Left lung (tissue), 10 donors: ENCODE results near the gene DLL4. TPM values are rescaled to one million over a fixed set of nuclear protein-coding genes. Genes with fewer than 3 reads are reported as not detected.

Source experiments
- ATAC-seq: fragments of 200-7000 bp; cut with Tn5 transposase; one replicate; pipeline ENCODE4 v1.9.1; 2020; ENCODE audit warnings: moderate library complexity
- DNase-seq, 4 donors: peaks; one replicate each; pipeline ENCODE4 v3.0.0-alpha.2; 2013 to 2020
- H3K27ac ChIP-seq, 2 donors: fragments of 200-600 bp; sonication (generic) in 1 of 2; one replicate each; pipeline versions ENCODE4 v1.5.0 to v1.8.0; 2020 to 2021
- H3K27me3 ChIP-seq, 2 donors: fragments of 200-600 bp; sonication (generic) in 1 of 2; one replicate each; pipeline versions ENCODE4 v1.5.0 to v1.8.0; 2020 to 2021
- H3K36me3 ChIP-seq, 2 donors: fragments of 200-600 bp; sonication (generic) in 1 of 2; one replicate each; pipeline versions ENCODE4 v1.5.0 to v1.8.0; 2020 to 2021
- H3K4me1 ChIP-seq, 2 donors: fragments of 200-600 bp; one replicate each; pipeline ENCODE4 v1.8.0; 2021
- H3K4me3 ChIP-seq, 2 donors: fragments of 200-600 bp; sonication (generic) in 1 of 2; one replicate each; pipeline versions ENCODE4 v1.5.0 to v1.8.0; 2020 to 2021; ENCODE audit warnings: mild to moderate bottlenecking in 1 of 2
- H3K9me3 ChIP-seq, 2 donors: fragments of 200-600 bp; sonication (generic) in 1 of 2; one replicate each; pipeline versions ENCODE4 v1.5.0 to v1.8.0; 2020 to 2021
- CTCF ChIP-seq, 2 donors: fragments of 200-600 bp; sonication (generic) in 1 of 2; IDR thresholded peaks; one replicate each; pipeline versions ENCODE4 v1.5.0 to v1.8.0; 2021; ENCODE audit warnings: antibody characterized with exemption in 2 of 2
- intact Hi-C, 2 donors: fragments of 100-400 bp; cut with DNase I; formaldehyde crosslinking; loops; one replicate each; pipeline versions ENCODE4 v1.11.2 to v1.14.2; 2022
- polyA plus RNA-seq, 6 donors: library from polyadenylated mRNA; unstranded; fragments of 120-200 nt; gene quantifications; one replicate each; pipeline ENCODE4 v1.2.1, GENCODE V29; 2013; ENCODE audit not compliant: insufficient read length in 6 of 6
- total RNA-seq, 2 donors: library from RNA; stranded (reverse); fragmentation: NEBNext Ultra II Directional; extraction: Animal tissue kit (Norgen Biotek cat#: 25700); gene quantifications; one replicate each; pipeline ENCODE4 v1.2.1, GENCODE V29; 2021
- donor health status: DM: no; HTN: yes; CAD: no.
- donor health status: DM: no; HTN: no; CAD: no.

The DLL4 gene
- total and polyA plus RNA-seq, 8 donors, result 10.4 to 23.7 (median 18.7) TPM

- DNase-seq (no peak), ATAC-seq (no peak)
- Histone ChIP-seq H3K9me3 (no peaks in the 10 kb centered on the region), H3K27ac (no peak overlapping the region), H3K4me3 (no peak overlapping the region), H3K27me3 (no peaks in the 10 kb centered on the region), H3K36me3 (no peaks in the 10 kb centered on the region), H3K4me1 (peaks cover 16 to 33% of the 10 kb centered on the region in 2 donors)
- no peak for TF ChIP-seq CTCF (IDR thresholded peaks at IDR 0.05)
- intact Hi-C loops, result loop anchor here in 1 of 2 donors (5.0 kb wide), 1 partner anchor 68 kb away; no protein-coding TSS in a partner anchor
Observed at GRCh38 chr15:40944510-40945296, 15.6 kb downstream of the DLL4 start.

- Histone ChIP-seq H3K4me3 (no peak overlapping the region), H3K4me1 (peaks cover under 1 to 16% of the 10 kb centered on the region in 2 donors), H3K27ac (peak overlapping the region in 1 of 2 donors; percentile 28), H3K36me3 (no peaks in the 10 kb centered on the region), H3K27me3 (no peaks in the 10 kb centered on the region), H3K9me3 (no peaks in the 10 kb centered on the region)
- DNase-seq (no peak), ATAC-seq (no peak)
- no peak for TF ChIP-seq CTCF (IDR thresholded peaks at IDR 0.05)
- intact Hi-C loops, result no loop called here
Observed at GRCh38 chr15:40948706-40949473, 19.8 kb downstream of the DLL4 start.

GRCh38 chr15:40949756-40950207 is 20.6 kb downstream of the DLL4 start:
- peaks cover 3 to 24% of the 10 kb centered on the region in 2 donors for H3K4me1 ChIP-seq
- ATAC-seq (peak; percentile 36), DNase-seq (no peak)
- H3K4me3 ChIP-seq, result no peak overlapping the region
- H3K27me3 ChIP-seq, result no peaks in the 10 kb centered on the region
- no peaks in the 10 kb centered on the region for H3K9me3 ChIP-seq
- H3K36me3 ChIP-seq, result no peaks in the 10 kb centered on the region
- peak overlapping the region; percentile 3 to 28 for H3K27ac ChIP-seq
- no peak for TF ChIP-seq CTCF (IDR thresholded peaks at IDR 0.05)
- intact Hi-C loops, result no loop called here

- Histone ChIP-seq H3K9me3 (no peaks in the 10 kb centered on the region), H3K36me3 (peaks cover 0 to 3% of the 10 kb centered on the region in 2 donors), H3K4me3 (no peak overlapping the region), H3K27ac (no peak overlapping the region), H3K27me3 (no peaks in the 10 kb centered on the region), H3K4me1 (peaks cover 3 to 29% of the 10 kb centered on the region in 2 donors)
- TF ChIP-seq CTCF (IDR thresholded peaks at IDR 0.05), result no peak
- DNase-seq (no peak), ATAC-seq (no peak)
- intact Hi-C loops, result no loop called here
Observed at GRCh38 chr15:40951764-40952163, 22.6 kb downstream of the DLL4 start.
